IPS-18a (cell line): ENCODE results near the gene STARD10.

Experiments used
- H3K27ac ChIP-seq: one replicate; pipeline ENCODE4 v1.5.1; 2013; ENCODE audit warnings: low read length
- H3K27me3 ChIP-seq: one replicate; pipeline ENCODE4 v1.6.1; 2013; ENCODE audit warnings: mild to moderate bottlenecking, low read length; ENCODE audit not compliant: control insufficient read depth, insufficient read depth
- H3K36me3 ChIP-seq: one replicate; pipeline ENCODE4 v1.6.1; 2013; ENCODE audit warnings: low read depth, low read length; ENCODE audit not compliant: control insufficient read depth
- H3K4me1 ChIP-seq: one replicate; pipeline ENCODE4 v1.6.1; 2013; ENCODE audit warnings: low read depth, low read length; ENCODE audit not compliant: control insufficient read depth
- H3K4me3 ChIP-seq: one replicate; pipeline ENCODE4 v1.5.1; 2013; ENCODE audit warnings: low read length
- H3K9ac ChIP-seq: one replicate; pipeline ENCODE4 v1.6.1; 2013; ENCODE audit warnings: mild to moderate bottlenecking, low read length, moderate library complexity
- H3K9me3 ChIP-seq: one replicate; pipeline ENCODE4 v1.6.1; 2013; ENCODE audit warnings: low read depth, low read length; ENCODE audit not compliant: control insufficient read depth

STARD10 gene

GRCh38 chr11:72744474-72744873 is 49.4 kb downstream of the STARD10 start:
- Histone ChIP-seq H3K4me3 (no peak overlapping the region), H3K9ac (no peak overlapping the region), H3K27me3 (no peaks in the 10 kb centered on the region), H3K27ac (no peak overlapping the region), H3K36me3 (no peaks in the 10 kb centered on the region), H3K9me3 (no peaks in the 10 kb centered on the region), H3K4me1 (peaks cover 15% of the 10 kb centered on the region)

- Histone ChIP-seq H3K9me3 (no peaks in the 10 kb centered on the region), H3K36me3 (no peaks in the 10 kb centered on the region), H3K27me3 (no peaks in the 10 kb centered on the region), H3K9ac (no peak overlapping the region), H3K4me1 (peaks cover 15% of the 10 kb centered on the region), H3K27ac (no peak overlapping the region), H3K4me3 (no peak overlapping the region)
Measured at GRCh38 chr11:72743321-72744221, 50.3 kb downstream of the STARD10 start.

GRCh38 chr11:72742513-72743320 is 51.1 kb downstream of the STARD10 start:
- Histone ChIP-seq H3K4me3 (no peak overlapping the region), H3K36me3 (no peaks in the 10 kb centered on the region), H3K9me3 (no peaks in the 10 kb centered on the region), H3K4me1 (peaks cover 15% of the 10 kb centered on the region), H3K9ac (no peak overlapping the region), H3K27me3 (no peaks in the 10 kb centered on the region), H3K27ac (no peak overlapping the region)

- no peaks in the 10 kb centered on the region for H3K27me3 ChIP-seq
- no peak overlapping the region for H3K4me3 ChIP-seq
- peak overlapping the region; percentile 47 for H3K27ac ChIP-seq
- no peak overlapping the region for H3K9ac ChIP-seq
- no peaks in the 10 kb centered on the region for H3K9me3 ChIP-seq
- H3K4me1 ChIP-seq: peaks cover 15% of the 10 kb centered on the region
- no peaks in the 10 kb centered on the region for H3K36me3 ChIP-seq
Measured at GRCh38 chr11:72741849-72742512, 51.9 kb downstream of the STARD10 start.

- Histone ChIP-seq H3K27ac (peak overlapping the region; percentile 47), H3K36me3 (no peaks in the 10 kb centered on the region), H3K9me3 (no peaks in the 10 kb centered on the region), H3K4me3 (no peak overlapping the region), H3K9ac (no peak overlapping the region), H3K4me1 (peaks cover 19% of the 10 kb centered on the region), H3K27me3 (no peaks in the 10 kb centered on the region)
Measured at GRCh38 chr11:72741429-72741833, 52.4 kb downstream of the STARD10 start.

- Histone ChIP-seq H3K9ac (no peak overlapping the region), H3K4me1 (peaks cover 25% of the 10 kb centered on the region), H3K9me3 (no peaks in the 10 kb centered on the region), H3K27me3 (no peaks in the 10 kb centered on the region), H3K4me3 (no peak overlapping the region), H3K27ac (no peak overlapping the region), H3K36me3 (no peaks in the 10 kb centered on the region)
Measured at GRCh38 chr11:72740562-72741428, 53.1 kb downstream of the STARD10 start.

- H3K4me1 ChIP-seq: peaks cover 30% of the 10 kb centered on the region
- H3K36me3 ChIP-seq: no peaks in the 10 kb centered on the region
- no peaks in the 10 kb centered on the region for H3K9me3 ChIP-seq
- H3K4me3 ChIP-seq: no peak overlapping the region
- no peaks in the 10 kb centered on the region for H3K27me3 ChIP-seq
- H3K9ac ChIP-seq: no peak overlapping the region
- no peak overlapping the region for H3K27ac ChIP-seq
Measured at GRCh38 chr11:72740060-72740424, 53.8 kb downstream of the STARD10 start.

GRCh38 chr11:72739240-72740059 is 54.4 kb downstream of the STARD10 start:
- no peaks in the 10 kb centered on the region for H3K36me3 ChIP-seq
- H3K27ac ChIP-seq: no peak overlapping the region
- no peak overlapping the region for H3K4me3 ChIP-seq
- H3K4me1 ChIP-seq: peaks cover 30% of the 10 kb centered on the region
- H3K9me3 ChIP-seq: no peaks in the 10 kb centered on the region
- H3K9ac ChIP-seq: no peak overlapping the region
- no peaks in the 10 kb centered on the region for H3K27me3 ChIP-seq

- no peak overlapping the region for H3K27ac ChIP-seq
- H3K36me3 ChIP-seq: no peaks in the 10 kb centered on the region
- peaks cover 30% of the 10 kb centered on the region for H3K4me1 ChIP-seq
- no peak overlapping the region for H3K4me3 ChIP-seq
- H3K9ac ChIP-seq: no peak overlapping the region
- no peaks in the 10 kb centered on the region for H3K27me3 ChIP-seq
- no peaks in the 10 kb centered on the region for H3K9me3 ChIP-seq
Measured at GRCh38 chr11:72738199-72739141, 55.4 kb downstream of the STARD10 start.
